ENCODE measurements around the gene RPS17.

DNA sequence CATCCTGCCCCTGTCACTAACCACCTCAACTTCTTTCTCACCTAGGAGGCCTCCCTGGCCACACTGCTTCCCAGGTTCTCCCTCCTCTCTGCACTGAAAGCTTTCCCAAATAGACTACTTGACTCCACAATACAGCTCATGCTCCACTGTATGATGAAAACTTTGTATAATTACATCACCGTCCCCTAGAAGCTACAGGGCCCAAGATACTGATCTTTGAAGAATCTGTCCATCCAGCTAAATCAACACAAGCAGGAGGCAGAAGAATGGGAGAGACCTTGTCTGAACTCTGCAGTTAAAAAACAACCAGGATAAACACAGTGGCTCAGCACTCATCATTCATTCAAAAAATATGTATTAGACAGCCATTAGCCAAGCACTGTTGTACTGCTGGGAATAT is 26.4 kb upstream of the RPS17 start:
- TF ChIP-seq, protein P1, sequence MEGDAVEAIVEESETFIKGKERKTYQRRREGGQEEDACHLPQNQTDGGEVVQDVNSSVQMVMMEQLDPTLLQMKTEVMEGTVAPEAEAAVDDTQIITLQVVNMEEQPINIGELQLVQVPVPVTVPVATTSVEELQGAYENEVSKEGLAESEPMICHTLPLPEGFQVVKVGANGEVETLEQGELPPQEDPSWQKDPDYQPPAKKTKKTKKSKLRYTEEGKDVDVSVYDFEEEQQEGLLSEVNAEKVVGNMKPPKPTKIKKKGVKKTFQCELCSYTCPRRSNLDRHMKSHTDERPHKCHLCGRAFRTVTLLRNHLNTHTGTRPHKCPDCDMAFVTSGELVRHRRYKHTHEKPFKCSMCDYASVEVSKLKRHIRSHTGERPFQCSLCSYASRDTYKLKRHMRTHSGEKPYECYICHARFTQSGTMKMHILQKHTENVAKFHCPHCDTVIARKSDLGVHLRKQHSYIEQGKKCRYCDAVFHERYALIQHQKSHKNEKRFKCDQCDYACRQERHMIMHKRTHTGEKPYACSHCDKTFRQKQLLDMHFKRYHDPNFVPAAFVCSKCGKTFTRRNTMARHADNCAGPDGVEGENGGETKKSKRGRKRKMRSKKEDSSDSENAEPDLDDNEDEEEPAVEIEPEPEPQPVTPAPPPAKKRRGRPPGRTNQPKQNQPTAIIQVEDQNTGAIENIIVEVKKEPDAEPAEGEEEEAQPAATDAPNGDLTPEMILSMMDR (conservative IDR thresholded peaks at IDR 0.05; ENCODE audit: low read depth, low read length) = no peak
- TF ChIP-seq RAD21 (IDR thresholded peaks at IDR 0.05; ENCODE audit: low read length) (no peak), SMC3 (IDR thresholded peaks at IDR 0.05; ENCODE audit: low read depth, low read length) (no peak), NFE2L2 (IDR thresholded peaks at IDR 0.05; ENCODE audit: low read depth, low read length) (no peak), RFX5 (IDR thresholded peaks at IDR 0.05; ENCODE audit: low read depth, low read length) (no peak)
- TF ChIP-seq, protein P2, sequence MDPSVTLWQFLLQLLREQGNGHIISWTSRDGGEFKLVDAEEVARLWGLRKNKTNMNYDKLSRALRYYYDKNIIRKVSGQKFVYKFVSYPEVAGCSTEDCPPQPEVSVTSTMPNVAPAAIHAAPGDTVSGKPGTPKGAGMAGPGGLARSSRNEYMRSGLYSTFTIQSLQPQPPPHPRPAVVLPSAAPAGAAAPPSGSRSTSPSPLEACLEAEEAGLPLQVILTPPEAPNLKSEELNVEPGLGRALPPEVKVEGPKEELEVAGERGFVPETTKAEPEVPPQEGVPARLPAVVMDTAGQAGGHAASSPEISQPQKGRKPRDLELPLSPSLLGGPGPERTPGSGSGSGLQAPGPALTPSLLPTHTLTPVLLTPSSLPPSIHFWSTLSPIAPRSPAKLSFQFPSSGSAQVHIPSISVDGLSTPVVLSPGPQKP (IDR thresholded peaks at IDR 0.05; ENCODE audit: borderline replicate concordance, low read depth, low read length) = no peak

All from IMR-90 (cell line).